DMS79 (cell line): ENCODE data around the gene SAPCD1.
"Not testable (repeated sequence)": the region's sequence is repeated elsewhere in the genome, so short reads cannot be mapped to it uniquely, and the experiment has no call there.

ENCODE experiments used
- DNase-seq: peaks from one replicate; lab custom pipeline; 2025; lab: John Stamatoyannopoulos, UW

The SAPCD1 gene

GRCh38 chr6:31778193-31778592 is 15.7 kb downstream of the SAPCD1 start:
- no peak for DNase-seq

GRCh38 chr6:31778999-31779885 is 16.8 kb downstream of the SAPCD1 start:
- no peak for DNase-seq

GRCh38 chr6:31779908-31780307 is 17.5 kb downstream of the SAPCD1 start:
- DNase-seq: no peak

GRCh38 chr6:31780507-31781243 is 18.2 kb downstream of the SAPCD1 start:
- DNase-seq: no peak

GRCh38 chr6:31781244-31782125 is 19.0 kb downstream of the SAPCD1 start:
- DNase-seq: no peak

GRCh38 chr6:31782126-31782855 is 19.8 kb downstream of the SAPCD1 start:
- DNase-seq: no peak

- no peak for DNase-seq
Observed at GRCh38 chr6:31784098-31784925, 21.9 kb downstream of the SAPCD1 start.

- DNase-seq: no peak
Observed at GRCh38 chr6:31785475-31785874, 23.0 kb downstream of the SAPCD1 start.

GRCh38 chr6:31791324-31792089 is 29.1 kb downstream of the SAPCD1 start:
- no peak for DNase-seq

- DNase-seq: no peak
Observed at GRCh38 chr6:31792090-31792374, 29.6 kb downstream of the SAPCD1 start.

- DNase-seq: no peak
Observed at GRCh38 chr6:31792761-31793171, 30.3 kb downstream of the SAPCD1 start.

- not testable (repeated sequence) for DNase-seq
Observed at GRCh38 chr6:31793927-31794245, 31.4 kb downstream of the SAPCD1 start.

GRCh38 chr6:31794294-31794865 is 31.9 kb downstream of the SAPCD1 start:
- no peak for DNase-seq

- no peak for DNase-seq
Observed at GRCh38 chr6:31794866-31795615, 32.6 kb downstream of the SAPCD1 start.

GRCh38 chr6:31795616-31796298 is 33.3 kb downstream of the SAPCD1 start, which contains the start of gene VARS1:
TSS of gene VARS1 (minus strand) at chr6:31795752. CDS start at chr6:31795217, 535 bp downstream.
- DNase-seq: peak; percentile 82

- DNase-seq: no peak
Observed at GRCh38 chr6:31796993-31797385, 34.5 kb downstream of the SAPCD1 start.

GRCh38 chr6:31797588-31797987 is 35.1 kb downstream of the SAPCD1 start:
- no peak for DNase-seq

- DNase-seq: no peak
Observed at GRCh38 chr6:31799781-31800180, 37.3 kb downstream of the SAPCD1 start.
